ENCODE measurements around the gene KRTAP10-9.
"Not testable (repeated sequence)": the region's sequence is repeated elsewhere in the genome, so short reads cannot be mapped to it uniquely, and the experiment has no call there.

KRTAP10-9 gene

GRCh38 chr21:44636209-44637017 lies 9.5 kb downstream of the KRTAP10-9 start:
- no peaks in the 10 kb centered on the region for H3K36me3 ChIP-seq (ENCODE audit: low read length)
- H3K9me3 ChIP-seq (ENCODE audit: insufficient read depth, low read length), result no peaks in the 10 kb centered on the region
- no peaks in the 10 kb centered on the region for H3F3A ChIP-seq (ENCODE audit: insufficient read depth)
- no peak overlapping the region for H3K9ac ChIP-seq (ENCODE audit: low read length)
- no peak overlapping the region for H3K4me2 ChIP-seq (ENCODE audit: low read depth, low read length, poor library complexity, severe bottlenecking)
- TF ChIP-seq EZH2phosphoT487 (conservative IDR thresholded peaks at IDR 0.05; ENCODE audit: low read length) (no peak), CTCF (IDR thresholded peaks at IDR 0.05; ENCODE audit: insufficient read depth, low read length, poor library complexity, severe bottlenecking) (no peak)
- no peaks in the 10 kb centered on the region for H3K9me2 ChIP-seq (replicated peaks; ENCODE audit: insufficient read depth, low read length)
- H3K79me2 ChIP-seq (ENCODE audit: insufficient read depth, low read length), result no peaks in the 10 kb centered on the region
- H2AFZ ChIP-seq (ENCODE audit: low read depth, low read length, severe bottlenecking), result no peak overlapping the region
- no peaks in the 10 kb centered on the region for H4K20me1 ChIP-seq (ENCODE audit: low read depth, low read length)
- no peaks in the 10 kb centered on the region for H3K27me3 ChIP-seq (ENCODE audit: low read length)
- no peak overlapping the region for H3K4me3 ChIP-seq (ENCODE audit: insufficient read depth, low read length, poor library complexity, severe bottlenecking)
- no peak overlapping the region for H3K27ac ChIP-seq (ENCODE audit: low read depth, low read length)

GRCh38 chr21:44637018-44637850 lies 10.3 kb downstream of the KRTAP10-9 start, which contains the start of gene KRTAP10-10:
KRTAP10-10 (plus strand) TSS chr21:44637356; CDS start chr21:44637418, 62 bp downstream.
- Histone ChIP-seq H3K9me2 (replicated peaks; ENCODE audit: insufficient read depth, low read length) (no peaks in the 10 kb centered on the region), H2AFZ (ENCODE audit: low read depth, low read length, severe bottlenecking) (no peak within 1 kb of the TSS), H3F3A (ENCODE audit: insufficient read depth) (no peaks in the 10 kb centered on the region), H3K9ac (ENCODE audit: low read length) (no peak within 1 kb of the TSS), H3K36me3 (ENCODE audit: low read length) (no peaks in the 10 kb centered on the region), H3K9me3 (ENCODE audit: insufficient read depth, low read length) (no peaks in the 10 kb centered on the region), H3K27ac (ENCODE audit: low read depth, low read length) (no peak within 1 kb of the TSS), H3K79me2 (ENCODE audit: insufficient read depth, low read length) (no peaks in the 10 kb centered on the region), H3K4me3 (ENCODE audit: insufficient read depth, low read length, poor library complexity, severe bottlenecking) (no peak within 1 kb of the TSS), H3K27me3 (ENCODE audit: low read length) (no peaks in the 10 kb centered on the region), H4K20me1 (ENCODE audit: low read depth, low read length) (no peaks in the 10 kb centered on the region), H3K4me2 (ENCODE audit: low read depth, low read length, poor library complexity, severe bottlenecking) (no peak within 1 kb of the TSS)
- no peak for TF ChIP-seq EZH2phosphoT487 (conservative IDR thresholded peaks at IDR 0.05; ENCODE audit: low read length)
- no peak for TF ChIP-seq CTCF (IDR thresholded peaks at IDR 0.05; ENCODE audit: insufficient read depth, low read length, poor library complexity, severe bottlenecking)

DNA sequence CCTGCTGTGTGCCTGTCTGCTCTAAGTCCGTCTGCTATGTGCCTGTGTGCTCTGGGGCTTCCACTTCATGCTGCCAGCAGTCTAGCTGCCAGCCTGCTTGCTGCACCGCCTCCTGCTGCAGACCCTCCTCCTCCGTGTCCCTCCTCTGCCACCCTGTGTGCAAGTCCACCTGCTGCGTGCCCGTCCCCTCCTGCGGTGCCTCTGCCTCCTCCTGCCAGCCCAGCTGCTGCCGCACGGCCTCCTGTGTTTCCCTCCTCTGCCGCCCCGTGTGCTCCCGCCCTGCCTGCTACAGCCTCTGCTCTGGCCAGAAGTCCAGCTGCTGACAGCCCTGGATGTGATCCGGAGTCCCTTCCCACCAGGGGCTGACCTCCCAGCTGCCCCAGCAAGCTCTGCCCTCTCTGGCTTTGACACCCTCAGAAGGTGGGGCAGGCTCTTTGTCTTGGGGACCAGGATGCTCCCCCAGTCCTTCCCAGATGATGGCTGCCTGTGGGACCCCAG lies 11.0 kb downstream of the KRTAP10-9 start:
- H3K4me3 ChIP-seq (ENCODE audit: insufficient read depth, low read length, poor library complexity, severe bottlenecking); H4K20me1 ChIP-seq (ENCODE audit: low read depth, low read length); H3K9me2 ChIP-seq (replicated peaks; ENCODE audit: insufficient read depth, low read length); H3F3A ChIP-seq (ENCODE audit: insufficient read depth); H3K79me2 ChIP-seq (ENCODE audit: insufficient read depth, low read length); H3K36me3 ChIP-seq (ENCODE audit: low read length); H3K4me2 ChIP-seq (ENCODE audit: low read depth, low read length, poor library complexity, severe bottlenecking); H3K27ac ChIP-seq (ENCODE audit: low read depth, low read length); H3K27me3 ChIP-seq (ENCODE audit: low read length); H3K9ac ChIP-seq (ENCODE audit: low read length); H3K9me3 ChIP-seq (ENCODE audit: insufficient read depth, low read length); H2AFZ ChIP-seq (ENCODE audit: low read depth, low read length, severe bottlenecking): not testable (repeated sequence)

DNA sequence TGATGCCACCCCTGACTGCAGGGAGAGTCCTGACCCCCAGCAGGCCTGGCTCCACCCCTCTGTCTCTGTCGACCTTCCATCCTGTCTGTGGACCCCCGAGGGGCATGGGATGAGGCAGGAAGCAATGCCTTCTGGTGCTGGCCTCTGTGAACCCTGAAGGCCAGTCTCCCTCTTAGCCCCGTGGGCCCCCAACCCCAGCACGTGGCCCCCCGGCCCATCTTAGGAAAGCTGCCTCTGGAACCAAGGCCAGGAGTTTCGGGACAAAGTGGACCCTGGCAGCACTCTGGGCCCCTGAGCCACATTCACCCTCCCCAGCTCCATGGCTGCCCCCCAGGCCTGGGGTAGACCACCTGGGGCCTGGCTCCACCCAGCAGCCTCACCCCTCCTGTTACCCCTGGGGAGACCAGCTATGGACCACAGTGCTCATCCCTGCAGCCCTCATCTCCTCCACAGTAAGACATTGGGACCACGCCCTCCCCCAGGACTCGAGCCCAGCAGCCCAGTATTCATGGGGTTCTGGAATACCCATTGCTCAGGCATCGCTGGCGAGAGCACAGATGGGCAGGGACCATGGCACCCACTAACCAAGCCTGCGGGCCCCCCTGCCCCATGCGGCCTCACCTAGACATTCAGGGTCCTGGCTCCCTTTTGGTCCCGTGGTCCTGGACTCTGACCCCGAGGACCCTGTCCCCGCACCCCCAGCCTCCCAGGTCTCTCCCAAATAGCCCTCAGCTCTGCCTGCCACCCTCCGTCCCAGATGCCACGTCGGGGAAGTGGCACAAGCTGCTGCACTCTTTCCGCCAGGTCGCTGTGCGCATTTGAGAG lies 11.8 kb downstream of the KRTAP10-9 start:
- not testable (repeated sequence) for H2AFZ ChIP-seq (ENCODE audit: low read depth, low read length, severe bottlenecking); H3K4me3 ChIP-seq (ENCODE audit: insufficient read depth, low read length, poor library complexity, severe bottlenecking); H3K79me2 ChIP-seq (ENCODE audit: insufficient read depth, low read length); H3K4me2 ChIP-seq (ENCODE audit: low read depth, low read length, poor library complexity, severe bottlenecking); H3K9me3 ChIP-seq (ENCODE audit: insufficient read depth, low read length); H4K20me1 ChIP-seq (ENCODE audit: low read depth, low read length); H3K9ac ChIP-seq (ENCODE audit: low read length); H3K27me3 ChIP-seq (ENCODE audit: low read length); H3K9me2 ChIP-seq (replicated peaks; ENCODE audit: insufficient read depth, low read length); H3K27ac ChIP-seq (ENCODE audit: low read depth, low read length); H3F3A ChIP-seq (ENCODE audit: insufficient read depth); H3K36me3 ChIP-seq (ENCODE audit: low read length)
